GM23248 (cell line): ENCODE measurements around the gene PLCXD1.

ENCODE experiments used
- EZH2 ChIP-seq: fragments of 200-600 bp; sonication (generic); IDR thresholded peaks from 2 replicates; pipeline ENCODE4 v1.6.1; 2018; ENCODE audit warnings: antibody characterized with exemption, mild to moderate bottlenecking; ENCODE audit not compliant: insufficient read depth, poor library complexity, severe bottlenecking
- EZH2phosphoT487 ChIP-seq: fragments of 200-600 bp; sonication (generic); IDR thresholded peaks from 2 replicates; pipeline ENCODE4 v1.6.1; 2018; ENCODE audit warnings: antibody characterized with exemption, moderate library complexity, mild to moderate bottlenecking, low read depth; ENCODE audit not compliant: insufficient read depth

DNA sequence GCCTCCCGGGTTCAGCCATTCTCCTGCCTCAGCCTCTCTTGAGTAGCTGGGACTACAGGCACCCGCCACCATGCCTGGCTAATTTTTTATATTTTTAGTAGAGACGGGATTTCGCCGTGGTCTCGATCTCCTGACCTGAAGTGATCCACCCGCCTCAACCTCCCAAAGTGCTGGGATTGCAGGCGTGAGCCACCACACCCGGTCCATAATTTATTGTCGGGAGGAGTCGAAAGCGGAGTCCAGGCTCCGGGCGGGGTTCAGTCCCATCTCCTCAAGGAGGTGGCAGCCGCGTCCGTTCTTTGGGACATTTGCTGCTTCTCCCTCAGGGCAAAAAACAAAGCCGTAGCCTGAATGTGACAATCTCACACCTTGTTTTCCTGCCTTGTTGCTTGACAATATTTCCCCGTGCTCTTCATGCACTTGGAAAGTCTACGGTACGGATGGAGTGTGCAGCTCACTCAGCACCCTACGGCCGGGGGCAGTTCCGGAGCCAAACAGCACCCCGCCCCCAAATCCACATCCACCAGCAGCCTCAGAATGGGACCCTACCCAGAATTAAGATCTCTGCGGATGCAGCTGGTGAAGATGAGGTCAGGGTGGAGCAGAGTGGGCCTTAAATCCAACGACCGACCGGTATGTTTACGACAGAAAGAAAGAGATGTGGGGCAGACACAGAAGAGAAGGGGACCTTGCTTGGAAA is 27.8 kb downstream of the PLCXD1 start:
- TF ChIP-seq EZH2 = no peak
- TF ChIP-seq EZH2phosphoT487 = no peak
